Activated naive CD4-positive, alpha-beta T cell treated with anti-CD3 and anti-CD28 coated beads, Interleukin-2, amount 50 U/mL, for 24 hours (primary cell): ENCODE measurements around the gene TCAF1.
"Not testable (repeated sequence)": the region's sequence is repeated elsewhere in the genome, so short reads cannot be mapped to it uniquely, and the experiment has no call there.

ENCODE experiments used
- H3K27ac Mint-ChIP-seq: one replicate; pipeline ENCODE4 v1.8.0; 2021; ENCODE audit warnings: mild to moderate bottlenecking, mixed read lengths
- H3K27me3 Mint-ChIP-seq: one replicate; pipeline ENCODE4 v1.8.0; 2021; ENCODE audit warnings: mixed read lengths
- H3K36me3 Mint-ChIP-seq: one replicate; pipeline ENCODE4 v1.8.0; 2021; ENCODE audit warnings: mixed read lengths
- H3K4me1 Mint-ChIP-seq: one replicate; pipeline ENCODE4 v1.8.0; 2021; ENCODE audit warnings: mixed read lengths
- H3K4me3 Mint-ChIP-seq: one replicate; pipeline ENCODE4 v1.8.0; 2021; ENCODE audit warnings: mild to moderate bottlenecking, mixed read lengths
- H3K9me3 Mint-ChIP-seq: one replicate; pipeline ENCODE4 v1.8.0; 2021; ENCODE audit warnings: mixed read lengths

Gene TCAF1

DNA sequence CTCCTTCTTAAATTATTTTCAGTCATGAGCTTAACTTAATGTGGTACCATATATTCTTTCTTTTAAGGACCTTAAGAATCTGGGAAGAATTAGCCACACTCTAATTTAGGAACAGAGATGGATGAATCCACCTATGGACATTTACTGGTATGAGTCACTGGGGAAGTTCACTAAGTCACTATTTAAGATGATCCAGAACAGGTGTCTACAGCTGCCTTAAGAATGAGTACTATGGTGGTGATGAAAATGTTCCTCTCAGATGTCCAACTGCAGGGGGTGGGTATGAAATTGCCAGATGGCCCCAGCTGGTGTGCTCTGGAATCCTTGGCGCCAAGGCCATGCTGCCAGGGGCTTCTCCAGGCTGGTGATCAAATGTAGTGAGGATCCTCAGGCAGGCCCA, 61.9 kb downstream of the TCAF1 start:
- not testable (repeated sequence) for H3K36me3 Mint-ChIP-seq, H3K27me3 Mint-ChIP-seq, H3K9me3 Mint-ChIP-seq, H3K4me1 Mint-ChIP-seq, H3K4me3 Mint-ChIP-seq, H3K27ac Mint-ChIP-seq

DNA sequence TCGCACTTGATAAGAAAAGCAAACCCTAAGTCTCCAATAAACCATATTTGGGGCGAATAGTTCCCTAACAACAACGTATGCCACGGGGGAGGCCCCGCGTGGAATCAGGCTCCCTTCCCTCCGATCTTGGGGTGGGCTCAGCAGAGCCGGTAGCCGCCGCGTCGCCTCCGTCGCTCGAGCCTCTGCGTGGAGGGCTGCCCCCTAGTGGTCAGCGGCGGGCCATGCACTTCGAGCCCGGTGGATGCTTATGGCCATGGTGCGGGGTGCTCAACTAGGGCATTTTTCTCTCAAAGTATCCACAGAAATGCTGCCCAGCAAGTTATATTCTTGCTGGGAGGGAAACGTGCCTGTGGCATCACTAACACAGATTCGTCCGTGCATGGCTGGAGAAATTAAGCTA, 64.8 kb downstream of the TCAF1 start:
- H3K27me3 Mint-ChIP-seq, H3K27ac Mint-ChIP-seq, H3K9me3 Mint-ChIP-seq, H3K4me3 Mint-ChIP-seq, H3K36me3 Mint-ChIP-seq, H3K4me1 Mint-ChIP-seq: not testable (repeated sequence)

DNA sequence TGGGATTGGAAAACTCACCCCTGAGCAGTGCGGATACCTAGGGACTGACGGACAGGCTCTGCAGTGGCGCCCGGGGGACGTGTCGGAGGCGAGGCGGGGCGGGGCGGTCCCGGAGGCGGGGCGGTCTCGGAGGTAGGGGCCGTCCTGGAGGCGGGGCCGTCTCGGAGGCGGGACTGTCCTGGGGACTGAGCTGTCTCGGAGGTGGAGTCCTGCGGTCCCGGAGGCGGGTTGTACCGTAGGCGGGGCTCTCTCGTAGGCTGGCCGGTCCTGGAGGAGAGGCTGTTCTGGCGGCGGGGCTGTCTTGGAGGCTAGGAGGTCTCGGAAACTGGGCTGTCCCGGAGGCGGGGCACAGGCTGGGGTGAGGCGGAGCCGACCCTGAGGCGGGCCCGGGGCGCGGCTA, 65.4 kb downstream of the TCAF1 start:
- not testable (repeated sequence) for H3K4me1 Mint-ChIP-seq, H3K36me3 Mint-ChIP-seq, H3K9me3 Mint-ChIP-seq, H3K27me3 Mint-ChIP-seq
- Mint-ChIP-seq H3K4me3 (peak overlapping the region; percentile 80), H3K27ac (peak overlapping the region; percentile 89)

DNA sequence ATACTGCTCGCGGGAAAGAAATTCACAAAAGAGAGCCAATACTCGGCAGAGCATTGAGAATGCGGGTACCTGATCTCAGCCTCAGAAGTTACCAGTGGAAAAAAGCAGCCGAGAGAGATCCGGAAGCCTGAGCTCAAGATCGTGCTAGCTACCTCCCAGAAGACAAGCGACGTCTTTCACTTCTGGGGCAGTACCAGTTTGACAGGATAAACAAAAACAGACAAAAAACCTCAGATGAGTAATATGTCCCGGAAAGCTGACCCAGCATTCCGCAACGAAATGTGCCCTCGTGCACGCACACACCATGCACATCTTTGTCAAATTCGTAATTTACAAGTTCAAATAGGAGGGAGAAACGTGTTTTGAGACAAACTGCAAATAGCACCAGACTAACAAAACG, 65.9 kb downstream of the TCAF1 start:
- H3K4me3 Mint-ChIP-seq = peak overlapping the region; percentile 80
- H3K27ac Mint-ChIP-seq, H3K4me1 Mint-ChIP-seq, H3K9me3 Mint-ChIP-seq, H3K36me3 Mint-ChIP-seq, H3K27me3 Mint-ChIP-seq: not testable (repeated sequence)

DNA sequence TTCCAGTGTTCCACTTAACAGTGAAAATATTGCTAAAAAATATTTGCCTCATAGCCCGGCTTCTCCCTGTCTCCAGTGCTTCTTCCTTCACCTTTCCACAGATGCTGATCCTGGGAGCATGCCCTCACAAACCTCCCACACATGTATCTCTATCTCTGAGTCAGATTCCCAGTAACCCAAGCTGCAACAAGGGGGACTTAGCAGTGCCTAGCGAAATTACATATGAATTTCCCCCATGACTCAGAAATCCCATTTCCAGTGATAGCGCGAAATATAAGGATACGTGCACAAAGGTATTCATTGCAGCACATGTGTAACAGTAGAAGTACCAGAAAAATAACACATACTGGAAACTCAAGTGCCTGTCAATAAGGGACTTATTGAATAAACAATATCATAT, 75.4 kb downstream of the TCAF1 start:
- not testable (repeated sequence) for H3K4me1 Mint-ChIP-seq, H3K4me3 Mint-ChIP-seq, H3K27me3 Mint-ChIP-seq, H3K36me3 Mint-ChIP-seq, H3K27ac Mint-ChIP-seq, H3K9me3 Mint-ChIP-seq

DNA sequence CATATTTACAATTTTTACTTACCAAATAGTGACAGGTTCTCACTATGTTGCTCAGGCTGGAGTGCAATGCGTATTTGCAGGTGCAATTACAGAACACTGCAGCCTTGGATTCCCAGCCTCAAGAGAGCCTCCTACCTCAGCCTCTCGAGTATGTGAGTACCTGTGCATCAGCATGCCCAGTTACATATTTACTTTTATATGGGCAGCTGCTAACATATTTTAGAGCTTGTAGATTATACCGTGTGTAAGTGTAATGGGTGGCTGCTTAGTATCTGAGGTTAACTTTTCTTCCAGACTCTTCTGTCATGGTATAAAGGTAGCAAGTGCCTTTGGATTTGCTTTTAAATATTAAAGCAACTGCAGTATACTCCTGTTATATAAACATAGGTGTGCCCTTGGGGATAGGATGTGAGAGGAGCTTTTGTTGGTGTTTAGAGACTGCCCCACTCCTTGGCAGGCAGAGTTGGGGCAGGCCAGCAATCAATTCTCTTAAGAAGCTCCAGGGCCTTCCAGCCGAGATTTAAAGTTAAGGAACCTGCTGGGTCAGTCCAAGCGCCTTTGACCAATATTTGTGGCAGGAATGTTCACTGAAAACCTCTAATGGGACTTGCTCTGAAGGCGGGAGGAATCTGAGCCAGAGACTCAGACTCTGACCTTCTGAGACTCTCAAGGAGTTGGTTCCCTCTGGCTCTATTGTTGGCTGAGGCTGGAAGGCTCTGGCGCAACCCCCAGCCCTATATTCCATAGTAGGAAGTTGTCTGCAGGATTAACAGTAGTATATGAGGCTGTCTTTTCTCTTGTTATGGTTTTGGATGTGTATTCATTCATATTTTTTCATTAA, 77.5 kb downstream of the TCAF1 start:
- H3K27me3 Mint-ChIP-seq, H3K27ac Mint-ChIP-seq, H3K4me1 Mint-ChIP-seq, H3K36me3 Mint-ChIP-seq, H3K4me3 Mint-ChIP-seq, H3K9me3 Mint-ChIP-seq: not testable (repeated sequence)

DNA sequence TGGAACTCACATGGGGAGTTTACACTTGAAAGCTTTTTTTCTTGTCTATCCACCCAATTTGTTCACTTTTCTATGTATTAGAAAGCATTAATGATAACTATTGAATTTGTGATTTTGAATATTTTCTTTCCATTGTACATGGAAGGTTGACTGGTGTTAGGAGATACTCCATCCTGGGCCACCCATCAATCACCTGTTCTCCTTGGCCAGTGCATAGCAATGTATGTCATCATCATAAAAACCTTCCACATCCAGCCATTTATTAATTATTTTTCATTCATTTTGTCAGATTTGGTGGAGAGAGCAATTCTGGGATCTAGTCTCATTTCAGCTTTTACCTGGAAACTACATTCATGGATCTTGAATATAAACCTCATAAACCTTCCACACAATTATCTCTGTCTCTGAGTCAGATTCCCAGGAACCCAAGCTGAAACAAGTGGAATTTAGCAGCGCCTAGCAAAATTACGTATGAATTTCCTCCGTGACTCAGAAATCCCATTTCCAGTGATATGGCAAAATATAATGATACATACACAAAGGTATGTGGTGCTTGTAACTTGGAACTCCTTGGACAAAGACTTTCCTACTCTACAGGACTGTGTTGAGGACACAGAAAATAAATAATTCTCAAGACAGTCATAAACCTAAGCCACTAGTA, 78.2 kb downstream of the TCAF1 start:
- H3K9me3 Mint-ChIP-seq, H3K27me3 Mint-ChIP-seq, H3K4me3 Mint-ChIP-seq, H3K4me1 Mint-ChIP-seq, H3K36me3 Mint-ChIP-seq: not testable (repeated sequence)
- peak overlapping the region; percentile 87 for H3K27ac Mint-ChIP-seq

DNA sequence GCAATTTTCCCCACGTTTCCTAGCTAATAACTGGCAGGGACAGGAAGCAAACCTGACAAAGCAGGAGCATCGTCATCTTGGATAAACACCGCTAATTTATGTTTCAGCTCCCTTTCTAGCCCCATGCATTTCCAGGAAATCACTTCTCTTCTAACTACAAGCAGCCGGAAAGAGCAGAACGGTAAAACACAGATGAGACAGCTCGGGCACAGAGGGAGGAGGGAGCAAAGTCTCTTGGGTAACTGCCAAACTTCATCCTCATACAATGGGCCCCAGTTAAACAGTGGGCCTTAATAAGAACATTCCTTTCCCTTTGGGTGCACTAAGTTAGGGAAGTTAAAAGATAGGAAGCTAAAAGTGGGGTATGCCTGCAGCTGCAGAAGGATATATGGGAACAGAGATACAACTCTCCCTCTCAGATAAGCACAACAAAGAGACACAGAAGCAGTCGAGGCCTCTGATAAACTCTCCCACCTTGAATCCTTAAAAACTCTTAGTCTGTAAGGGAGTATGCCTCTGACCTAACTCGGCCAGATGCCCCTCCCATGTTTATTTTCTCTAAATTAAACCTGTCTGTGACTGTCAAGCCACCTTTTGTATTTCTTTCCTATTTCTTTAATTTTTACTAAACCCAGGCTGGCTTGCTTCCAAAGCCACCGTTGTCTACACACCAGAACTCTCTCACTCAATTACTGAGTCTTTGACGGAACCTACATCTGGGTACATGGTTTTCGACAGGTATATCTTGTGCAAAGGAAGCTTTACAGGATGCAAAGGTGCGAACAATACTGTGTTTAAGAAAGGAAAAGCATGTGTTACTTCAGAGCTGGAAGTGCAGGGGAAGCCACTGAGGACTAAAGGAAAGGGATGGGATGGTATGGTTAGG, 80.3 kb downstream of the TCAF1 start:
- H3K36me3 Mint-ChIP-seq, H3K27me3 Mint-ChIP-seq, H3K4me1 Mint-ChIP-seq, H3K27ac Mint-ChIP-seq, H3K9me3 Mint-ChIP-seq, H3K4me3 Mint-ChIP-seq: not testable (repeated sequence)

DNA sequence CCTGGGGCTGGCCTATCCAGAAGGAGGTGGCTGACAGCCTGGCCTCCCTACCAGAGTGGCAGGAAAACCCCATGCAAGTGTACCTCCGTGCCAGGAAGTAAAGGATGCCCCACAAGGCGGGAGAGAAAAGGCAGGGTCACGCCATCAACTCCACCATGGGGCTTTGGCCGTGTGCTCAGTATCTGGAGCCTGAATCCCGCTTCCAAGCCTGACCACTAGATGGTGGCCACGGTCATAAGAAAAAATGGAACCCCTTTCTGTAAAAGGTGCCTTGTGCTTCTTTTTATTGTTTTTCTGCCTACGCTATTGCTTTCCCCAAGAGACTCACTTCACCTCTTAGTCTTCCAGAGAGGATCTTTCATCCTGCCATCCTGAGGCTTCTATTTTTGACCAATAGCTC, 84.1 kb downstream of the TCAF1 start:
- not testable (repeated sequence) for H3K9me3 Mint-ChIP-seq, H3K27me3 Mint-ChIP-seq, H3K4me3 Mint-ChIP-seq, H3K36me3 Mint-ChIP-seq, H3K4me1 Mint-ChIP-seq, H3K27ac Mint-ChIP-seq

DNA sequence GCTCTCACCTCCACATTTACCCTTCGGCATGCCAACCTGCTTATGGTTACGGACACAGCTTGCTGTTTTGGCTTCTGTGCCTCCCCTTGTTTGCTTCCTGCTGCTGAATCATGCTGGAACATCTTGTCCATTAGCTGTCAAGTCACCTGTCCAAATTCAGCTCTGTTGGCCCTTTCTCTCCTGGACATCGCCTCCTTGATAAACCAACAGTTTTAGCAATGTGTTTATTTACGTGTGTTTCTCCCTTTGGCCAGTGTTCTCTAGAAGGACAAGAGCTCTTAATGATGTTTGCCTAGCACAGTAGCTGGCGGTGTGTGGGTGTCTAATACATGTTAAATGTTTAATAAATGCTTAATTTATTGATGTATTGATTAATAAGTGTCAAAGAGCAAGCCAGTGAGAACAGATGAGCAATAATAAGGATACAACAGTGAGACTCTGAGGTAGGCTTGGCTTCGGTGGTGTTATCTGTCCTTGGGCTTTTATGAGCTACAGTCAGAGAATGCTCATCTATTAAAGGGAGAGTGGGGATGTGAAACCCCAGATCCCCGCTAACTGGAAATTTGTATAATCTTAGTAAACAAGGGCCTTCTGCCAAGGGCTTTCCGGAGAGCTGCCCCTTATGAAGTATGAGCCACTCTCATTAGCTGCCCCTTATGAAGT, 85.4 kb downstream of the TCAF1 start:
- H3K4me3 Mint-ChIP-seq, H3K27ac Mint-ChIP-seq, H3K36me3 Mint-ChIP-seq, H3K4me1 Mint-ChIP-seq, H3K9me3 Mint-ChIP-seq, H3K27me3 Mint-ChIP-seq: not testable (repeated sequence)

DNA sequence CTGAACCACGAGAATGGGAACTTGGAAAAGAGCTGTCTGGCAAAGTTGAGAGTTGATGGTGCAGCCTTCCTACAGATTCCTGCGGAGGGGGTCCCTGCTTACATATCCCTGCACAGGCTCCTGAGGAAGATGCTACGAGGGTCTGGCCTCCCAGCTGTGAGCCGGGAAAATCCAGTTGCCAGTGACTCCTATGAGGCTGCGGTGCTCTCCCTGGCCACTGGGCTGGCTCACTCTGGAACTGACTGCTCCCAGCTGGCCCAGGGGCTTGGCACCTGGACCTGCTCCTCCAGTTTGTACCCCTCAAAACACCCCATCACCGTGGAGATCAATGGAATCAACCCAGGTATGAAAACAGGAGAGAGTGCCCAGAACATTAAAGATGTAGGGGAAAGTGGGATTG, 91.3 kb downstream of the TCAF1 start:
- not testable (repeated sequence) for H3K4me1 Mint-ChIP-seq, H3K36me3 Mint-ChIP-seq, H3K9me3 Mint-ChIP-seq, H3K27ac Mint-ChIP-seq, H3K4me3 Mint-ChIP-seq, H3K27me3 Mint-ChIP-seq

DNA sequence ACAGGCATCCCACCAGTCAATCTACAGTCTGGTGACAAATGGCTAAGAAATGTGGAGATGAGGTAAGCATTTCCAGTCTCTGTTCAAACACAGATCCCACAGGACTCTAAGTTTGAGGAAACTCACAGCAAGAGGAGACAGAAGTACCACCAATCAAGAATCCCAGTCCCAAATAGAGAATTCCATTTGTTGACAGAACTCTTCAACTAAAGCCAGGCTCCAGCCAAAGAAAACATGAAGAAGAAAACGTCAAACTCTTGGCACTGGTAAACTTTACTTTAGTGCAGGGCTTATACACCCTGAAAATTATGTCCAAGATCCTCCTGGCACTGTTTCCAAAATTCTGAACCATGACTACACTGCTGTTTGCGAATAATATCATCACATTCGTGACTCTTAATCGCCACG, 95.3 kb downstream of the TCAF1 start:
- not testable (repeated sequence) for H3K27me3 Mint-ChIP-seq, H3K9me3 Mint-ChIP-seq, H3K4me3 Mint-ChIP-seq, H3K27ac Mint-ChIP-seq, H3K4me1 Mint-ChIP-seq, H3K36me3 Mint-ChIP-seq
